Measurements from ENCODE around the gene PBX3.

PBX3 gene

GRCh38 chr9:126000731-126001580 is 253.8 kb downstream of the PBX3 start:
- no peak for DNase-seq

DNA sequence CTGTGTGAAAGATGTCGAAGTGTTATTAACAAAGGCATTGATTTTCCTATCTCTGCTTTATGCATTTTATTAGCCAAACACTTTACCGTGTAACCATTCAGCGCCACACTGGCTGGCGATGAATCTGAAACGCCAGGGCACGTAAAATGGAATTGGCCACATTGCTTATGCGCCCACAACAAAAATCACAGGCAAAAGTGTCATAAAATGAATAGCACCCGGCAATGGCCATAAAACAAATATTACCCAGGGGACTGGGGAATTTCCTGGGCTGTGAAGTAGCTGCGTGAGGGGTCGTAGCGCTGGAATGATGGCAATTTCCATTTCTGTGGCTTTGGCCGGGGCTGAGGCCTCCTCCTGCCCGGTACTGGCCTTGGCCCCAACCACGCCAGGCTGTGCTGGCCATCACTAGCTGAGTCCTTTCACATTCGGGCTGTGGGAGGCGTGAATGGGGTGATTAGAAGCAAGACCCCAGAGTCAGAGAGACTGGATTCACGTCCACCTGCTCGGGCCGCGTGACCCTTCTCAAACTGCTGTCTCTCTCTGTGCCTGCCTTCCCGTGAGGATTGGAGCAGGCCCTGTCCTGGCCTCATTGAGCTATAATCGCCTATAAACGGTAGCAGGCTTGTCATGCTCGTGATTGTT is 254.5 kb downstream of the PBX3 start:
- DNase-seq, result no peak

- no peak for DNase-seq
These were observed 255.5 kb downstream of the PBX3 start for GRCh38 chr9:126002476-126003350.

DNA sequence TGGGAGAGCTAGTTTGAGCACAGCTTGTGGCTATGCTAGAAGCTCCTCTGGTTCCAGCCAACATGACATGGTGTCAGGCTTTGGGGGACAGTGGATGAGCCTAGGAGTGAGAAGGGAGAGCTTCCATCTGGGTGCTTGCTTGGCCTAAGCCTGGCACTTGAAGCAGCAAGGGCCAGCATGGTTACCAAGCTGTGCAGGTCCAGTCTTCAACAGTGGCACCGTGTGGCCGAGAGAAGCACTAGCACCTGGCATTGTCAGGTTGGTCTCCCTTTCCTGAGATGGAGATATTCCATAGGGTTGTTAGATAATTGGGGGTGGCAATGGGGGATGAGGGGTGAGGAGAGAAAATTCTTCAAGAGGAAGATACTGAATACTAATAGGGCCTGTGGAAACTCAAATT is 261.9 kb downstream of the PBX3 start:
- DNase-seq, result no peak

DNA sequence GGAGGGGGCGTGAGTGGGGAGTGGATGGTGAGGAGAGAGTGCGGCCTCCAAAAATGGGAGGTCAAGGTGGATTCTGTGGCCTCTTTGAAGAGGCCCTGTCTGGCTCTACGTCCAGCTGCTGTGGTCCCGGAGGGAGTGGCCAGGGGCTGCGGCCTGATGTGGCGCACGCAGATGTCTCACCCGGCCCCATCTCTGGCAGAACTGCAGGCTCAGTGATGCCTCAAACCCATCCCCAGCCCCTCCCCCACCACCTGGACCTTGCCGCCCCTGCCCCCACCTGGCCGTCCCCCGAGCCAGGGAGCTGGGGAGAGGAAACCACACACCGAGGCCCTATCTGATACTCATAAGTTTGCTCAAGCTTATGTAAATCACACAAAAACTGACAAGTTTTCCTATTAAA is 267.6 kb downstream of the PBX3 start:
- no peak for DNase-seq

- DNase-seq, result no peak
These were observed 268.3 kb downstream of the PBX3 start for GRCh38 chr9:126015424-126015823.

- no peak for DNase-seq
These were observed 269.6 kb downstream of the PBX3 start for GRCh38 chr9:126016579-126017290.
